ENCODE results near the gene PDLIM1.
"Not testable (repeated sequence)": the region's sequence is repeated elsewhere in the genome, so short reads cannot be mapped to it uniquely, and the experiment has no call there.

The PDLIM1 gene

GRCh38 chr10:95262763-95263518 is 27.9 kb downstream of the PDLIM1 start:
- no peak for DNase-seq

- DNase-seq: no peak
Observed at GRCh38 chr10:95261926-95262325, 28.9 kb downstream of the PDLIM1 start.

- DNase-seq: no peak
Observed at GRCh38 chr10:95260909-95261552, 29.8 kb downstream of the PDLIM1 start.

- no peak for DNase-seq
Observed at GRCh38 chr10:95260397-95260881, 30.4 kb downstream of the PDLIM1 start.

GRCh38 chr10:95257849-95258248 is 33.0 kb downstream of the PDLIM1 start:
- DNase-seq: no peak

- no peak for DNase-seq
Observed at GRCh38 chr10:95256268-95256667, 34.5 kb downstream of the PDLIM1 start.

- DNase-seq: no peak
Observed at GRCh38 chr10:95254629-95255028, 36.2 kb downstream of the PDLIM1 start.

GRCh38 chr10:95253686-95254085 is 37.1 kb downstream of the PDLIM1 start:
- DNase-seq: no peak

- no peak for DNase-seq
Observed at GRCh38 chr10:95253007-95253406, 37.8 kb downstream of the PDLIM1 start.

GRCh38 chr10:95250856-95251255 is 39.9 kb downstream of the PDLIM1 start:
- no peak for DNase-seq

GRCh38 chr10:95249467-95249866 is 41.3 kb downstream of the PDLIM1 start:
- no peak for DNase-seq

GRCh38 chr10:95248989-95249388 is 41.8 kb downstream of the PDLIM1 start:
- no peak for DNase-seq

GRCh38 chr10:95247881-95248583 is 42.8 kb downstream of the PDLIM1 start:
- DNase-seq: no peak

GRCh38 chr10:95247200-95247880 is 43.5 kb downstream of the PDLIM1 start:
- DNase-seq: no peak

GRCh38 chr10:95246582-95247051 is 44.2 kb downstream of the PDLIM1 start:
- DNase-seq: peak; percentile 47

GRCh38 chr10:95245425-95246055 is 45.3 kb downstream of the PDLIM1 start:
- no peak for DNase-seq

- no peak for DNase-seq
Observed at GRCh38 chr10:95244152-95244551, 46.7 kb downstream of the PDLIM1 start.

GRCh38 chr10:95243318-95243617 is 47.5 kb downstream of the PDLIM1 start:
- no peak for DNase-seq

- DNase-seq: no peak
Observed at GRCh38 chr10:95242581-95243317, 48.1 kb downstream of the PDLIM1 start.

- DNase-seq: no peak
Observed at GRCh38 chr10:95241533-95241932, 49.3 kb downstream of the PDLIM1 start.

GRCh38 chr10:95240811-95241210 is 50.0 kb downstream of the PDLIM1 start:
- no peak for DNase-seq

GRCh38 chr10:95240096-95240495 is 50.7 kb downstream of the PDLIM1 start:
- not testable (repeated sequence) for DNase-seq

Measured in activated CD4-positive, alpha-beta T cell treated with anti-CD3 and anti-CD28 coated beads, Interleukin-2, amount 50 U/mL, for 1 hour (primary cell).